Neural cell (in vitro differentiated cells): ENCODE measurements around the gene DKC1. TPM values are rescaled to one million over a fixed set of nuclear protein-coding genes. Genes with fewer than 3 reads are reported as not detected.
"Not testable (repeated sequence)": the region's sequence is repeated elsewhere in the genome, so short reads cannot be mapped to it uniquely, and the experiment has no call there.

Experiments
- H2AFZ ChIP-seq: fragments of 200-600, 300-800 bp; sonication (generic), shearing (Covaris generic); 2 replicates; pipeline ENCODE4 v1.6.0; 2014; ENCODE audit warnings: low read depth, mild to moderate bottlenecking, antibody characterized with exemption, low read length, moderate library complexity
- H3F3A ChIP-seq: fragments of 200-600 bp; shearing (Covaris generic); 2 replicates; pipeline ENCODE4 v1.6.1; 2016; ENCODE audit warnings: mild to moderate bottlenecking, moderate library complexity, mixed read lengths, antibody characterized with exemption, low read length; ENCODE audit not compliant: insufficient read depth, poor library complexity, severe bottlenecking
- H3K27ac ChIP-seq: fragments of 200-600, 300-800 bp; sonication (generic), shearing (Covaris generic); 2 replicates; pipeline ENCODE4 v1.5.1; 2014; ENCODE audit warnings: mild to moderate bottlenecking, low read length, moderate library complexity
- H3K27me3 ChIP-seq: fragments of 300-800, 200-600 bp; sonication (generic), shearing (Covaris generic); 2 replicates; pipeline ENCODE4 v1.6.0; 2014; ENCODE audit warnings: mild to moderate bottlenecking, low read depth, low read length, moderate library complexity; ENCODE audit not compliant: insufficient read depth
- H3K36me3 ChIP-seq: fragments of 300-800, 200-600 bp; sonication (generic), shearing (Covaris generic); 2 replicates; pipeline ENCODE4 v1.5.1; 2014; ENCODE audit warnings: mild to moderate bottlenecking, antibody characterized with exemption, low read length, moderate library complexity; ENCODE audit not compliant: insufficient read depth
- H3K4me2 ChIP-seq: fragments of 300-800, 200-600 bp; sonication (generic), shearing (Covaris generic); 2 replicates; pipeline ENCODE4 v1.6.0; 2014; ENCODE audit warnings: mild to moderate bottlenecking, low read length
- H3K4me3 ChIP-seq: fragments of 300-800, 200-600 bp; sonication (generic), shearing (Covaris generic); 2 replicates; pipeline ENCODE4 v1.5.1; 2014; ENCODE audit warnings: mild to moderate bottlenecking, low read length, moderate library complexity
- H3K79me2 ChIP-seq: fragments of 200-600 bp; shearing (Covaris generic); replicated peaks from 2 replicates; pipeline ENCODE4 v1.6.0; 2014; ENCODE audit warnings: mild to moderate bottlenecking, low read length, moderate library complexity; ENCODE audit not compliant: insufficient read depth
- H3K9ac ChIP-seq: fragments of 300-800, 200-600 bp; sonication (generic), shearing (Covaris generic); 2 replicates; pipeline ENCODE4 v1.6.1; 2016; ENCODE audit warnings: mild to moderate bottlenecking, low read length, mixed read lengths
- H3K9me2 ChIP-seq: fragments of 200-600 bp; shearing (Covaris generic); 2 replicates; pipeline ENCODE4 v1.6.1; 2016; ENCODE audit warnings: mild to moderate bottlenecking, low read length, mixed read lengths; ENCODE audit not compliant: insufficient read depth
- H3K9me3 ChIP-seq: fragments of 200-600, 300-800 bp; sonication (generic), shearing (Covaris generic); 2 replicates; pipeline ENCODE4 v1.6.1; 2016; ENCODE audit warnings: mild to moderate bottlenecking, mixed run types, low read length, moderate library complexity, mixed read lengths
- H4K20me1 ChIP-seq: fragments of 200-600 bp; shearing (Covaris generic); 2 replicates; pipeline ENCODE4 v1.6.1; 2016; ENCODE audit warnings: mild to moderate bottlenecking, mixed run types; ENCODE audit not compliant: insufficient read depth
- polyA plus RNA-seq: library from polyadenylated mRNA; depleted of rRNA; stranded (reverse); fragments of >200 nt; gene quantifications from 2 replicates; pipeline ENCODE4 v1.2.3, GENCODE V29; 2014
- small RNA-seq, 3 experiments: library from RNA; depleted of rRNA; stranded (forward); fragments of <200 nt; gene quantifications; one replicate each; pipeline ENCODE3, GENCODE V24; 2012

DKC1 gene
- polyA plus RNA-seq, 1 donor from 2014 or later = 32.1 TPM

- not testable (repeated sequence) for H3K79me2 ChIP-seq, H3K27me3 ChIP-seq, H3K36me3 ChIP-seq, H3K9me2 ChIP-seq, H3K27ac ChIP-seq, H3F3A ChIP-seq, H3K9me3 ChIP-seq, H3K4me2 ChIP-seq, H4K20me1 ChIP-seq, H2AFZ ChIP-seq, H3K9ac ChIP-seq, H3K4me3 ChIP-seq
Observed at GRCh38 chrX:154825586-154825985, 62.9 kb downstream of the DKC1 start.

Small RNAs within 50 kb of the gene (small RNA-seq; reads per million reads assigned to genes)
- 0 reads per million in 3 experiments for gene SNORA36A

Other genes with a start within 250 kb of the DKC1 start
- 19.5 and 30.9 TPM in 2 replicates for gene FAM3A, start 246.6 kb upstream of the DKC1 start, polyA plus RNA-seq
- gene G6PD, start 216.0 kb upstream of the DKC1 start, polyA plus RNA-seq = 13.6 and 18.8 TPM in 2 replicates
- gene IKBKG, start 215.2 kb upstream of the DKC1 start, polyA plus RNA-seq = 32.6 and 37.7 TPM in 2 replicates
- not detected in 2 replicates for gene CTAG1A, start 177.7 kb upstream of the DKC1 start, polyA plus RNA-seq
- gene CTAG1B, start 143.6 kb upstream of the DKC1 start, polyA plus RNA-seq = not detected in 2 replicates
- gene CTAG2, start 109.3 kb upstream of the DKC1 start, polyA plus RNA-seq = not detected in 2 replicates
- gene GAB3, start 11.8 kb upstream of the DKC1 start, polyA plus RNA-seq = 0.06 TPM in 1 of 2 replicates, not detected in the other
- 16.1 and 17.5 TPM in 2 replicates for gene MPP1, start 42.6 kb downstream of the DKC1 start, polyA plus RNA-seq
- not detected in 2 replicates for gene SMIM9, start 71.8 kb downstream of the DKC1 start, polyA plus RNA-seq
- 1.8 and 2.1 TPM in 2 replicates for gene F8A1, start 123.5 kb downstream of the DKC1 start, polyA plus RNA-seq